ENCODE data around the gene SLC30A4.
"Not testable (repeated sequence)": the region's sequence is repeated elsewhere in the genome, so short reads cannot be mapped to it uniquely, and the experiment has no call there.

SLC30A4 gene

DNA sequence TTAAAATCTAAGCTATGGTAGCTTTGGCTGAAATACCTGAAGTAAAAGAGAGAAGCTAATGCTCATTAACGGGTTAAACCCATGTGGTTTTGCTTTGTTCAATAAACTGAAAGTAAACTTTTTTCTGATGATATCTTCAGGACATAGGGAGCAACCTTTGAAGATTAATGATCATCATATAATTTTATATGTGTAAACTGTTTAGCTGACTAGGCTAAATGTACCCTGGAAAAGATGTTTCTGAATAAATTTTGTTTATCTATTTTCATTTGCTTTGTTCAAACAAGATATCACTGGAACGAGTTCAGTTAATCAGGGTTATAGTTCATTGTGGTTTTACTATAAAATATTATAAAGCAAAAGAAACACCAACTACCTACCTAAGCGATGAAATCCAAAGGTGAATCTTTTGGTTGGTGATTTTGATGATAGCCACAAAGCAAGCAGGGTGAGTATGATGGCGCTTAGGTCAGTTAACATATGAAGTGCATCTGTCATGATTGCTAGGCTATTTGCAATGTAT lies 11.7 kb downstream of the SLC30A4 start:
- no peak for DNase-seq (ENCODE audit: low read depth in 2 of 3, low spot score in 1 of 3)

DNA sequence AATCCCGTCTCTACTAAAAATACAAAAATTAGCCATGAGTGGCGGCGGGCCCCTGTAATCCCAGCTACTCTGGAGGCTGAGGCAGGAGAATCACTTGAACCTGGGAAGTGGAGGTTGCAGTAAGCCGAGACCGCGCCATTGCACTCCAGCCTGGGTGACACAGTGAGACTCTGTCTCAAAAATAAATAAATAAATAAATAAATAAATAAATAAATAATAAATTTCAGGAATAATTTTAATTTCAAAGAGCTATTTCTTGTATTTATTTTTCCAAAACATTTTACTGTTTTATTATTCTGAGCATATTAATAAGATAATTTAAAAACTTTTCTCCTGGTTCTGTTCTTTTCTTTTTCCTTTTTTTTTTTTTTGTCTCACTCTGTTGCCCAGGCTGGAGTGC lies 15.4 kb downstream of the SLC30A4 start:
- DNase-seq (ENCODE audit: low read depth in 2 of 3, low spot score in 1 of 3), result not testable (repeated sequence)

DNA sequence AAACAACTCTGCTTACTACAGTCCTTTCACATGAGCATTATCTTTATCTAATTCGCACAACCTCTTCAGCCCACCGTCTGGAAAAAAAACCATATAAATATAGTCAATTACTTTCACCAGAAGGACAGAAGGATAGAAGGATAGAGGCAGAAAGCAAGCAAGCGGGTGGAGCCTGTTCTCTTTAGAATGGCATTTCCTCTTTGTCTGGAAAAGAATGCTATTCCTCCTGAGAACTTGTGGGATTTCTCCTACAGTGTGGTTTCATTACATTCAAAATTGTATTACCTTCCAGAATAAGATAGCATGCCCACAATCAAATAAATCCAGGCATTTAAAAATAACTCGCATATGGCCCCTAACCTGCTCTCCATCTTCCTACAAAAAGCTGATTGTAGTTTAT lies 23.1 kb downstream of the SLC30A4 start:
- no peak for DNase-seq (ENCODE audit: low read depth in 2 of 3, low spot score in 1 of 3)

DNA sequence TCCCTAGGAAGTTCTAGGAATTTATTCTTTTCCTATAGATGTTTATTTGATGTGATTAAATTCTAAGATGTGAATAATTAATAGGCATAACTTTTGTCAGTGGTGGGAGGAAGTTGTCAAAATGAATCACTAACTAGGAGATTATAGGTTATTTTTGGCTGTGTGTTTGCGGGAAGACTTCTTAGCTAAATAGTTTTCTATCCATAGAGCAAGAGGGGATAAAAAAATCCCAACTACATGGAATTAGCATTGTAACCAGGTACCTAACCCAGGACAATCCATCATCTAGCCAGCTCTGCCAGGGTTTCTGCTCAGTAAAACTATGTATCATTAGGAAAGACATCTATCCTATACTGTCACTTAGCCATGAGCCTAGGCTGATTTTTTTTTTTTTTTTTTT lies 23.9 kb downstream of the SLC30A4 start:
- no peak for DNase-seq (ENCODE audit: low read depth in 2 of 3, low spot score in 1 of 3)

DNA sequence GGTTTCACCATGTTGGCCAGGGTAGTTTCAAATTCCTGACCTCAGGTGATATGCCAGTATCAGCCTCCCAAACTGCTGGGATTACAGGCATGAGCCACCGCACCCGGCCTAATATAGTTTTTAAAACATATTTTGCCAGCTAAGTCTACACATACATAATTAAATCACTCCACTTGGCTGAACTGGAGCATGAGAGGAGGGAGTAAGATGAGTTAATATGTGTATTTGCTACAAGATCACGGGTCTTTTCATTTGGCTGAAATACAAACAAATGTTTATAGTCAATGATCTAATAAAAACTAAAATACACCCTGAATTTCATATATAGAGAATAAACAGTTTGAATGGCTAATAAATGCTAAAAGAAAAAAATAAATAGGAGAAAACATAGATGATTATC lies 25.3 kb downstream of the SLC30A4 start:
- no peak for DNase-seq (ENCODE audit: low read depth in 2 of 3, low spot score in 1 of 3)

DNA sequence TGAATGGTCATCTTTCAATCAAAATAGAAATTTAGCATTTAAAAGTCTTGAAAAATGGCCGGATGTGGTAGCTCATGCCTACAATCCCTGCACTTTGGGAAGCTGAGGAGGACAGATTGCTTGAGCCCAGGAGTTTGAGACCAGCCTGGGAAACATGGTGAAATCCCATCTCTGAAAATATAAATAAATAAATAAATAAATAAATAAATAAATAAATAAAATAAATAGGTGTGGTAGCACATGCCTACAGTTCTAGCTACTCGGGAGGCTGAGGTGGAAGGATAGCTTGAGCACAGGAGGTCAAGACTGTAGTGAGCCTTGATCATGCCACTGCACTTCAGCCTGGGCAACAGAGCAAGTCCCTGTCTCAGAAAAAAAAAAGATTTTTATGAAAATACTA lies 25.9 kb downstream of the SLC30A4 start:
- DNase-seq (ENCODE audit: low read depth in 2 of 3, low spot score in 1 of 3), result no peak

DNA sequence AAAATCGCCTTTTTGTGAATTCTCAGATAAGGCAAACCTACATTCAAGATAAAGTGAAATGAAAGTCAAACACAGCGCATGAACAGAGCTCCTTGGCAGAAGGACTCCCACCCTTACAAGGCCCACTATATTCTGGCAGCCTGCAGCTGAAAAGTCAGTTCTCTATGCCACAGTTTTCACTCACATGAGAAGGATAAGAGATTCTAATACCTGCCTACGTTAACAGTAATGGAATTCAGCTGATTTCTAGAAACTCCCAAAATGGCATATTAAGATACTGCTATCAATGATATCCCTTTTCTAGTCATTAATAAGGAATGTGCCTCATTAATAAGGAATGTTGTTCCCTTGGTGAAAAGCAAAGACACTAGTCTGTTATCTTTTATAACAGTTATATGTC lies 27.0 kb downstream of the SLC30A4 start:
- DNase-seq (ENCODE audit: low read depth in 2 of 3, low spot score in 1 of 3), result no peak

DNA sequence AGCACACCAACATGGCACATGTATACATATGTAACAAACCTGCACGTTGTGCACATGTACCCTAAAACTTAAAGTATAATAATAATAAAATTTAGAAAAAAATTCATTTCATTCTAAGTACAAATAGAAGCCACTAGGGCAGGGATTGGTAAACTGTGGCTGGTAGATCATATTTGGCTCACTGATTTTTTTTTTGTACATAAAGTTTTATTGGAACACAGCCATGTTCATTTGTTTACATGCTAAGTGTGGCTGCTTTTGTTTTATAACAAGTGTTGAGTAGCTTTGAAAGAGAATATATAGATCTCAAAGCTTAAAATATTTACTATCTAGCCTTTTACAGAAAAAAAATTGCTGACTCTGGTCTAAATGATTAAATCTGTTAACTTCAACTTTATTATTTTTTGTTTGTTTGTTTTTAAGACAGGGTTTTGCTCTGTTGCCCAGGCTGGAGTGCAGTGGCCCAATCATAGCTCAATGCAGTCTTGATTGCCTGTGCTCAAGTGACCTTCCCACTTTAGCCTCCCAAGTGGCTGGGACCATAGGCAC lies 32.8 kb downstream of the SLC30A4 start:
- DNase-seq (ENCODE audit: low read depth in 2 of 3, low spot score in 1 of 3), result no peak

DNA sequence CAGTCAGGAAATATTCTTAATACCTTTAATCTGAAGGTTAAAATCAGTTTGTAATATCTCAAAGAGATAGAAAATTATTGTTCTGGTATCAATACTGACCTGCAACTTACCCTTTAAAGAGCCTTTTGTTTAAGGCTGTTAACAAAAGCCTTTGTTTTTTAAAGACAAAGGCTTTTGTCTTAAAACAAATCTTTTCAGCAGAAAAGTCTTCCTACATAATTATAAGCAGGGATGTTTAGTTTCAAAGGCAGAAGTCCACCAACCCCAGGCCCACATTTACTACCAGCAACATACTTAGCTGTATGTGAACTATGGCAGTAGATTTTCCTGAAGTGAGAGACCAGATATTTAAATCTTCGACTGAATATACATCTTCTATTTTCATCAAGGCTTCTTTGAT lies 36.2 kb downstream of the SLC30A4 start:
- DNase-seq (ENCODE audit: low read depth in 2 of 3, low spot score in 1 of 3), result no peak

DNA sequence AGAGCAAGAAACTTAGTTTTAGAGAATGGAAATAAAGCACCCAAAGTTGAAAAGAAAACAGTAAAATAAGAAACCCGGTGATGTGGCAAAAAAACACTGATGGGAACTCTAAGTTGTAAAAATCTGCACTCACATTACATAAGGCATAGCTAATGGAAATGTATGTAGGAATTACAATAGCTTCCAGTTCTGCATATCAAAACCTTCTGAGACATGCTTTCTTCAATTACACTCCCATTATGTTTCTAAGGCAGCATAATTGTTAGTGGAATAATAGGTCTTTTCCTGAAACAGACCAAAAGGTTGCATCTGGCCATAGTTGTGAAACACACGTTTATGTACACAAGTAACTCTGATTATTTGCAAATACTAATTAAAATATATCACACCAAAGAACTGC lies 41.4 kb downstream of the SLC30A4 start:
- DNase-seq (ENCODE audit: low read depth in 2 of 3, low spot score in 1 of 3), result no peak

DNA sequence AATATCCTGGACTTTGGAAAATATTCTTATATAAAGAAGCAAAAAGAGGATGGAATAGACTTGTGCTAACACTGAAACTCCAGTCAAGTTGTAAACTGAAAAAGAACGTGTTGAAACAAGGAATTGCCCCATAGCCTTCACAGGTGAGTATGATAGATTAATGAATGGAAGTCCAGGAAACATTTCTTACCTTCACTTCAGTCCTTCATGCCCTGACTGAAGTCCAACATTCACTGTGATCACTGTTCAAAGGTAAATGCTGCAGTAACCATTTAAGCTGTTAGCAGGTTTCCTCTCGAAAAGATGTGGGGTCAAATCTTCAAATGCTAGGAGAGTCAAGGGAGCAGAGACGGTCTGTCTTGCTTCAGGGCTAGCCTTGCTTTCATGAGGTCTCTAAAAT lies 46.1 kb downstream of the SLC30A4 start:
- DNase-seq (ENCODE audit: low read depth in 2 of 3, low spot score in 1 of 3), result no peak

DNA sequence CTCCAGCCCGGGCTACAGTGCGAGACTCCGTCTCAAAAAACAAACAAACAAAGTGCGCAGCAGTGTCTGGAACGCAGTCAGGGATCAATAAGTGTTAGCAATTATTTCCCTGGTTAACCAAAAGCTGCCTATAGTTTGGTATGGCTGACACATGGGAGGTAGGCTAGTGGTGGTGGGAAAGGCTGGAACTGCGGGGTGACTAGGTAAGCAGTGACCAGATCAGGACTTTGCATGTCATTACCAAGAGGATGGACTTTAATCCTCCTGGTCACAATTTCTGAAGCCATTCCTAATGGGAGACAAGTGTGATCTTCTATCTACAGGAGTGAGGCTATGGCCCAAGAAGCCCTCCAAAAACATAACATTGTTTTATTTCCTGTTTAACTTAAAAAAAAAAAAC lies 47.8 kb downstream of the SLC30A4 start:
- no peak for DNase-seq (ENCODE audit: low read depth in 2 of 3, low spot score in 1 of 3)

DNA sequence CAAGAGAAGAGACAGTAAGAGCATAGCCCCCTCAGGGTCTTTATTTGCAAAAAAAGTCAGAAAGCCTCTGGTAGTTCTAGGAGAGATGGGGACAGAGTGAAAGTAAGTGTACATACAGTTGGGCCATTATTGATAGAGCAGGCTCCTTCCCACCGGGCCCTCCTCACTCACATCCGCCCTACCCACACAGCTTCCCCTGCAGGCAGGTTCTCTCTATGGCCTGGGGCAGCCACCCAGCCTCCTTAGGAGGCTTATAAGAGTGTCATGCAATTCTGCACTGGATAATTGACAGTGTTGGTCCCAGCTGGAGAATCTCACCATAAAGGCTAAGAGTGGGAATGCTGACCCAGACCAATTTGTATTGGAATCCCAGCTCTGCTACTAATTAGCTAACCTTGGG lies 49.5 kb downstream of the SLC30A4 start:
- no peak for DNase-seq (ENCODE audit: low read depth in 2 of 3, low spot score in 1 of 3)

DNA sequence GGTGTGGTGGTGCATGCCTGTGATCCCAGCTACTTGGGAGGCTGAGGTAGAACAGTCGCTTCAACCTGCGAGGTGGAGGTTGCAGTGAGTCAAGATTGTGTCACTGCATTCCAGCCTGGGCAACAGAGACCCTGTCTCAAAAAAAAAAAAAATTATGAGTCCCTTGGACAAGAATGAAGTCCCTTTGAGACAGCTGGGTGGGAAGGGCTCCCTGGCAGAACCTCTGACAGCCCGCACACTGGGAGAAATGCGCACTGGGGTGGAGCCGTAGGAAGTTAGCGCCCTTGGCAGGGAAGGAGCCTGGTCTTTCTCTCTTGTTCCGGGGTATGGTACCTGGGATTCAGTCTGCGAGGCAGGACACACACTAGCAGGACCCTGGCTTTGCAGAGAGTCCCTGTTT lies 51.4 kb downstream of the SLC30A4 start:
- DNase-seq (ENCODE audit: low read depth in 2 of 3, low spot score in 1 of 3), result no peak

DNA sequence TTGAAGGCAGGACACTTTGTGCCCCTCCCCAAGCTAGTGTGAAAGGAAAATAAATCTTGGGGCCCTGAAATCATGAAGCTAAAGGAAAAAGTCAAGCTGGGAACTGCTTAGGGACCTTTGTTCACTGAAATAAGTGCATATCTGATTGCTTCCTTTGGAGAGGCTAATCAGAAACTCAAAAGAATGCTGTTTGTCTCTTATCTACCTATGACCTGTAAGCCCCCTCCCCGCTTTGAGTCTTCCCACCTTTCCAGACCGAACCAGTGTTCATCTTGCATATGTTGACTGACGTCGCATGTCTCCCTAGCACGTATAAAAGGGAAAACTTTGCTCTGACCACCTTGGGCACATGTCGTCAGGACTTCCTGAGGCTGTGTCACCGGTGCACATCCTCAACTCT lies 53.1 kb downstream of the SLC30A4 start:
- DNase-seq (ENCODE audit: low read depth in 2 of 3, low spot score in 1 of 3), result no peak

DNA sequence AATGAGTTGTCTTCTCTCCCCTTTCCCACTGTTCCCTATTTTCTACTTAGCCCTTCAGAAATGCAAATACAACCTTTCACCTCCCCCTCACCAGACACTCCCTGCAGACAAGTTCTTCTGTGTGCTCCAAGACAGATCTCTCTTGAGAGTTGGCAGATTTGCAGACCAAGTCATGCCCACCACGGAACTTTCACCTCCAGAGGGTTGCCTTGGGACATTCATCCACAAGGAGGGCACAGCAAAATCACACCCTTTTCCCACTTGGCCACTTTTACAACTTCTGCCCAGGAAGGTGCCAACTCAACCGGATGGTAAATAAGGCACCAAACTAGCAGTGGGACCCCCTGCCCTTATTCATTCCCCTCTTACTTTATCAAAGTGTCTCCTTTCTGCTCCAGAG lies 53.5 kb downstream of the SLC30A4 start:
- DNase-seq (ENCODE audit: low read depth in 2 of 3, low spot score in 1 of 3), result no peak

DNA sequence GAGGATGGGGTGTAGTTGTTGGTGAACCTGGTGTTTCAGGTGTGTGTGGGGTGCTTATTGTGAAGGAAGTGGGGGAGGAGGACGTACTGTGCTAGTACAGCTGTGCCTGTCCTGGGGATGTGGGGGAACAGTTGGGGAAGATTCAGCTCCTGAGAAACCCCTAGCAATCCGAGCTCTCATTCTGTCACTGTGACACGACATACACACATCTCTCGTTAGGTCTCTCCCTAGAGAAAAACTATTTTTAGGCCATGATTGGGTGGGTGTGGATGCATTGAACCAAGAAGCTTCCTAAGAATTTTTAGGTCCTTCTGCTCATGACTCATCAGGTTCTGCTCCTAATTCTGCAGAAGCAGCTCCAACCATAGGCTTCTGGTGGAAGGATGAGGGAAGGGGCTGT lies 54.3 kb downstream of the SLC30A4 start:
- no peak for DNase-seq (ENCODE audit: low read depth in 2 of 3, low spot score in 1 of 3)

DNA sequence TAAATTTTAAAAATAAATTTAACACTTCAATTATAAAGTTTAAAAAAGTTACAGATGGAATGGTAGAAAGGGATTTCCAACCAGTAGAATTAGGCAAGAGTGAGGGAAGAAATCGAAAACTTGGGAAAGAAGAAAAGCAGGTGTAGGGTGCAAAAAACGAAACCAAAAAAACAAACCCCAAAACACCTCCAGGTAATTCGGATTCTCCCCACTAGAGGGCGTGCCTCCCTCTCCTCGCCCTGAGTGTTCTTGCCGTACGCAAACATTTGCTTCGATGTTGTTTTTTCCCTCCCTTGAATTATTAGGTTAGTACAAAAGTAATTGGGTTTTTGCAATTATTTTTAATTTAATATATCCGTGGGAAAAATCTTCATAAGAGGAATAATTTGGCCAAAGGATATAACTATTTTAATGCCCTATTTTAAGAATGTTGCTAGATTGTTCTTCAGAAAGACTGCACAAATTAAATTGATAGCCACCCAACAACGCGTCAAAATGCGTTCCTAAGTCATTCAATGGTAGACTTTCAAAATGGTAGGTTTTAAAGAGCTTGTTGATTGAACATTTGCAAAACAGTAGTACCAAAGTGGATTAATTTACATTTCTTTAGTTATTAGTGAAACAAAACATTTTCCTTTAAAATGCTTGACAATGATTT lies 63.7 kb downstream of the SLC30A4 start:
- peak; percentile 54 to 87 (median 68) for DNase-seq (ENCODE audit: low read depth in 2 of 3, low spot score in 1 of 3)

DNA sequence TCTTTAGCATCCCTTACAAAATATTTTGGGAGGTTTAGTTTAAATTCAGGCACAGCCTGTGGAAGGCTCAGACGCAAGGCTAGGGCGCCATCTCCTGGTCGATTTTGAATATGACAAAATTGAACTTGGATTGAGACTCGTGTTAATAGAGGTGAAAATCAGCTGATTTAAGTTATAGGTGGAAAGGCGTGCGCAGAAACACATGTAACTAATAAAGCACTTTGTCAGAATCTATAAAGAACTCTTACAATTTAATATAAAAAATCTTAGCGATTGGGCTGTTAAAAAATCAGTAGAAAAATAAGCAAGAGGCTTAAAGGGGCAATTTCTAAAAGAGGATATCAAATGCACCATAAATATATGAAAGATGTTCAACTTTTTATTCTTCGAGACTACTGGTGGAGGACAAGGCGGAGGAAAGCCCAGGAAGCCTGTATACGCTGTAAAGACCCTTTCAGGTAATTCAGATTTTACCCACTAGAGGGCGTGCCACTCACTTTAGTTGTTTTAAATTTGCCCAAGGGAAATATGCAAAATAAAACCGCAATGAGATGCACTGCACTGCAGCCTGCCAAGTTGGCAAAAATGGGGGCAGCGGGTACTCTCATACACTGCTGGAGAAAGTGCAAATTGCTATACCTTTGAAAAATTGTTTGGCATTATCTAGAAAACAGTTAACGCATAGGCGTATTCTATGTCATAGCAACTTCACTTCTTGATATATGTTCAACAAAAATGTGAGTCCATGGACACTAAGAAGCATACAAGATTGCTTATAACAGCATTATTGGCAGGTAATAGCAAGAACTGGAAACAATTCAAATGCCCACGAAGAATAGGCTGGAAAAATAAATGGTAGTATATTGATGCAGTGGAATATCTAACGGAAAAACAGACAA lies 64.7 kb downstream of the SLC30A4 start:
- DNase-seq (ENCODE audit: low read depth in 2 of 3, low spot score in 1 of 3), result peak; percentile 41 to 97 (median 62)

DNA sequence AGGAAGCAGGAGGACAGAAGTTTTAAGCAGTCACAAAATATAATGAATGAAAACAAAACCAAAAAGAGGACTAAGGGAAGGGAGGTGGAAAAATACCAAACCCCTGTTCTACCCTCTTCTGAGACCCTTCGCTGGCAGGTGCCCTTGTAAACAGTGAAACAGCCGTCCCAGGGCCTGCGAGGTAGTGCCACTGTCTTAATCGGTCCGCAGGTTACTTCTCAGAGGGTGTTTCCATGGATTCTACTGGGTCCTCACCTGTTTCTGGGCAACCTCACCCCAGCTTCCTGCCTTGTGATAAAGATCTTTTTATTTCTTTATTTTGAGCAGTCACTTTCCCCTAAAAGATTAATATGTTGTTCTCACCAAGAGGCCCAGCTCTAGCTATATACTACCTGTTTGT lies 65.3 kb downstream of the SLC30A4 start:
- no peak for DNase-seq (ENCODE audit: low read depth in 2 of 3, low spot score in 1 of 3)

DNA sequence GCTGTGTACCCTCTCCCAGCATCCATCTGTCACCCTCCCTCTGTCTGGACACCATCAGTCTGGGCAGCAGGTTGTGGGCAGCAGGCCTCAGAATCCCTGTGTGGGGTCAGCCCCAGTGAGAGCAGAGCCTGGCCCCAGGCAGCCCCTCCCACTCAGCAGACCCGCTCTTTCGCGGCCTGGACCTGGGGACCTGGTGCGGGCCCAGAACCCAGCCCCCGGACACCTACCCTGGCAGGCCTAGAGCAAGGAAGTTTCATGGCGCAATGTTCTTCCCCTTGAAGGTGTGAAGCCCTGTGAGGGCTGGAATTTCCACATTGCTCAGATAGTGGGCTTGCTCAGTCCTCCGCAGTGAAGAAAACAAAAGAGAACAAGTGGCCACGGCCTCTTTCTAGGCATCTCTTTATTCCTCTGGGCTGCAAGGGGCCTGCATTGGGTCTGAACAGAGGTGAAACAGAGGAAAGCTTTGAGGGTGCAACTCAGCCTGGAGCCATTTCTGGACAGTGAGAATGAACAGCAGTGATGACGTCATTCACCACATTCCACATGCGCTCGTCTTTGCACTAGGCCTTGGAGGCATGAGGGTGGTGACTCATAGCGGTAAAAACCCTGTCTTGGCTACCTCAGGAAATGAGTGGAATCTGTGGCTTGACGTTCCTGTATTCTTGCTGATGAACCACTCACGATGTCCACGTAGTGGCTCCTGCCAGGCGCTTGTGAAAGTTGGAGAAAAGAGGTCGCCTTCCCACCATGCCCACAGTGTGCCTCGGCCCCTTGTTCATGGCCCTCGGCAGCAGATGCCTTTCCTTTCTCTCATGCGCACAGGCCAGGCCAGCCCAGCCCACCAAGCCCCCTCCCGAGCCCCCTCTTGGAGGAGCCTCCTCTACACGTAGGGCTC lies 66.1 kb downstream of the SLC30A4 start:
- DNase-seq (ENCODE audit: low read depth in 2 of 3, low spot score in 1 of 3), result peak; percentile 41 to 63 (median 62)
